GM13976 (cell line): ENCODE measurements around the gene WDR7.

Experiments used
- DNase-seq: peaks from one replicate; pipeline ENCODE4 v3.0.0; 2012; ENCODE audit warnings: low spot score
- in situ Hi-C: fragments of 300-500 bp; cut with MboI; formaldehyde crosslinking; loops from one replicate; pipeline ENCODE4 v1.12.0; 2022; ENCODE audit warnings: low sequenced_read_pairs, mixed read lengths, inconsistent platforms; ENCODE audit not compliant: unreplicated experiment
- TF ChIP-seq, protein P1 (sequence below): IDR thresholded peaks from 2 replicates; pipeline ENCODE4 v1.5.1; 2012; ENCODE audit warnings: borderline replicate concordance, mild to moderate bottlenecking; ENCODE audit not compliant: insufficient read depth; ENCODE audit errors: extremely low read depth, missing control alignments, control extremely low read depth

The WDR7 gene

DNA sequence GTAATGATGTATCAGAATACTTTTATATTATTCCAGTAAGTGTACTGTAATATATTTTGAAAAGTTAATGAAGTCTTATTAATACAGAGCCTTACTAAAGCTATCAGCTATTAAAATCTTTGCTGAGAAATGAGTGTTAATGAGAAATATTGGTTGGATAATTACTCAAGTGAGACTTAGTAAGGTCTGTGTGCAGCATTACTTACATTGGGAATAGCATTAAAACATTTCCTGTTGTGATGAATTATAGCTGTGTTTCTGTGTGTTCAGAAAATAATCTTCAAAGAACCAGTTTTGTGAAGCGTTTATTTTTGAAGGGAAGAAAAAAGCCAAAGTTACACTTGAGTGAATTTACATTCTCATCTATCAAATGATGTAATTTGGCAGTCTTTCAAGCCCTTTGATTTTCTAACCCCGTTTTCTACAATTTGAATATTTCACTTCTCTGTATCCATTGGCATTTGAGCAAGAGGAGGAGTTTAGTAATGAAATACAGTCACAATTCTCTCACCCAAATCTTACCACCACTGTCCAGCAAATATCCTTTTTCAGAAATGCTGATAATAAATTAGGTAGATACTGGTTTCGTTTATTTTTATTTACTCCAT, 372.2 kb downstream of the WDR7 start:
- in situ Hi-C loops, result no loop called here

DNA sequence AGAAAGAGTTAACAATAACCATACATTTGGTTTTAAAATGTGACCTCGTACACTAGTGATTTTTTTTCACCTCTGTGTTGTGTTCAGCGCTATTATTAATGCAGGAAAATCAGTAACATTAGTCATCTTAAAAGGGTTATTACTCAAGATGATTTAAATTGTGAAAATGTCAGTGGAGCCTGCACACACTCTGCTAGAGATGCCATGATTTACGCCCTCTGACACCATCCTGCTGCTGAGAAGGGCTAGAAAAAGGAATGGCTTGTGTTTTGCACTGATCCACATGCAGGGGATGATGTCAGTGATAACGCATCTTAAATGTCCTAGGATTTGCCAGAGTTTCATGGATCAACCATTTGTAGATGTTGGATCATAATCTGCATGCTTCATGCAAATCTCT, 374.4 kb downstream of the WDR7 start:
- DNase-seq, result no peak
- in situ Hi-C loops, result no loop called here
- TF ChIP-seq, protein P1, sequence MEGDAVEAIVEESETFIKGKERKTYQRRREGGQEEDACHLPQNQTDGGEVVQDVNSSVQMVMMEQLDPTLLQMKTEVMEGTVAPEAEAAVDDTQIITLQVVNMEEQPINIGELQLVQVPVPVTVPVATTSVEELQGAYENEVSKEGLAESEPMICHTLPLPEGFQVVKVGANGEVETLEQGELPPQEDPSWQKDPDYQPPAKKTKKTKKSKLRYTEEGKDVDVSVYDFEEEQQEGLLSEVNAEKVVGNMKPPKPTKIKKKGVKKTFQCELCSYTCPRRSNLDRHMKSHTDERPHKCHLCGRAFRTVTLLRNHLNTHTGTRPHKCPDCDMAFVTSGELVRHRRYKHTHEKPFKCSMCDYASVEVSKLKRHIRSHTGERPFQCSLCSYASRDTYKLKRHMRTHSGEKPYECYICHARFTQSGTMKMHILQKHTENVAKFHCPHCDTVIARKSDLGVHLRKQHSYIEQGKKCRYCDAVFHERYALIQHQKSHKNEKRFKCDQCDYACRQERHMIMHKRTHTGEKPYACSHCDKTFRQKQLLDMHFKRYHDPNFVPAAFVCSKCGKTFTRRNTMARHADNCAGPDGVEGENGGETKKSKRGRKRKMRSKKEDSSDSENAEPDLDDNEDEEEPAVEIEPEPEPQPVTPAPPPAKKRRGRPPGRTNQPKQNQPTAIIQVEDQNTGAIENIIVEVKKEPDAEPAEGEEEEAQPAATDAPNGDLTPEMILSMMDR, result no peak

More for the DNA sequence above, 372.2 kb downstream of the WDR7 start:
- TF ChIP-seq, protein P1, result no peak
- DNase-seq, result peak; percentile 51

- no peak for DNase-seq
- TF ChIP-seq, protein P1, result no peak
- in situ Hi-C loops, result no loop called here
Measured at GRCh38 chr18:57026316-57026715, 375.2 kb downstream of the WDR7 start.

GRCh38 chr18:57027190-57027708, 376.1 kb downstream of the WDR7 start:
- DNase-seq, result no peak
- in situ Hi-C loops, result no loop called here
- TF ChIP-seq, protein P1, result no peak

GRCh38 chr18:57029761-57030160, 378.6 kb downstream of the WDR7 start:
- no peak for DNase-seq
- TF ChIP-seq, protein P1, result no peak
- in situ Hi-C loops, result no loop called here

DNA sequence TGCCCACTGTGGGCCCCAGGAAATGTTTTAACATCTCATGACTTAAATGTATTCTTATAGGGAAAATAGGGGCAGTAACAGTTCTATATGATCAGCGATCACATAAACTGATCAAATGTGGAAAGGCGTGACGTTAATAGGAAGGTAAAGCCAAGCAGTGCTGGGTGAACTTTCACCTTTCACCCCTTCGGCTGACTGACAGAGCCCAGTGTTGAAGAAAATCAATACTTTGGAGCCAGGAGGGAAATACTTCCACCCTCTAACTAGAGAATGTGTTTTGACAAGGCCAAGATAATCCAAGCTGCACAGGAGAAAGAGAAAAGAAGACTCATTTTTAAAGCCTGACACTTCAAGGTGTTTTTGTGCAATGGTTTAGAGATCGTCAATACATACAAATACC, 379.3 kb downstream of the WDR7 start:
- in situ Hi-C loops, result no loop called here
- TF ChIP-seq, protein P1, result no peak
- DNase-seq, result no peak
